ENCODE results near the gene PLCD1.

The PLCD1 gene

GRCh38 chr3:38016847-38017444 is 12.5 kb downstream of the PLCD1 start:
- no peak for DNase-seq

GRCh38 chr3:38016410-38016809 is 13.0 kb downstream of the PLCD1 start:
- DNase-seq = no peak

- no peak for DNase-seq
These were observed 13.5 kb downstream of the PLCD1 start for GRCh38 chr3:38015984-38016383.

- no peak for DNase-seq
These were observed 14.0 kb downstream of the PLCD1 start for GRCh38 chr3:38015485-38015884.

GRCh38 chr3:38011111-38011510 is 18.3 kb downstream of the PLCD1 start:
- DNase-seq = no peak

GRCh38 chr3:38009807-38010591 is 19.4 kb downstream of the PLCD1 start:
- no peak for DNase-seq

GRCh38 chr3:38008971-38009580 is 20.4 kb downstream of the PLCD1 start:
- DNase-seq = no peak

GRCh38 chr3:38008191-38008701 is 21.2 kb downstream of the PLCD1 start:
- no peak for DNase-seq

GRCh38 chr3:38007754-38008090 is 21.7 kb downstream of the PLCD1 start:
- no peak for DNase-seq

- no peak for DNase-seq
These were observed 22.9 kb downstream of the PLCD1 start for GRCh38 chr3:38006445-38006995.

GRCh38 chr3:38006031-38006430 is 23.4 kb downstream of the PLCD1 start:
- no peak for DNase-seq

- no peak for DNase-seq
These were observed 24.1 kb downstream of the PLCD1 start for GRCh38 chr3:38005076-38006020.

- peak; percentile 59 for DNase-seq
These were observed 24.9 kb downstream of the PLCD1 start for GRCh38 chr3:38004415-38005075.

- DNase-seq = no peak
These were observed 25.5 kb downstream of the PLCD1 start for GRCh38 chr3:38003817-38004414.

- DNase-seq = peak; percentile 32
These were observed 26.0 kb downstream of the PLCD1 start for GRCh38 chr3:38003371-38003816.

GRCh38 chr3:38002940-38003339 is 26.5 kb downstream of the PLCD1 start:
- DNase-seq = no peak

- no peak for DNase-seq
These were observed 27.1 kb downstream of the PLCD1 start for GRCh38 chr3:38002291-38002876.

- DNase-seq = no peak
These were observed 27.9 kb downstream of the PLCD1 start for GRCh38 chr3:38001456-38002081.

GRCh38 chr3:38000965-38001455 is 28.4 kb downstream of the PLCD1 start:
- DNase-seq = no peak

Measured in fibroblast of skin of back (primary cell).